ENCODE measurements around the gene VWF.

DNA sequence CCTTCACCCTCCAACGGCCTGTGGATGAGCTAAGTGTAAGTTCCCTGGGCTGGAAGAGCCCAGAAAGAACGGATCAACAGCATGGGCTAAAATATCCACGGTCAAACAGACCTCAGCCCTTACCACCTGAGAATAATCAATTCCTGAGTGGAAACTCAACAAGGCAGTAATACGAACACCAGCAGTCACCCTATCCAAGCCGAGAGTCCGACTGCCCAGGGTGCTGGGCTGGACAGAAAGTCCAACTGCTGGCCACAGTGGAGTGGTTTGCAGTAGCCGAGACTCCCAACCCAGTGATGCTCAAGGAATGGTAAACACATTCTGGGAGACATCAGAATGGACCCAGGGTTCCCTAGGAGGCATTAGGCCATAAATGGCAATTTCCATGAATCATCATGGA is 216.2 kb downstream of the VWF start:
- no peak for TF ChIP-seq CTCF (optimal IDR thresholded peaks at IDR 0.05 in 1 of 3, IDR thresholded peaks at IDR 0.05 in 1 of 3, conservative IDR thresholded peaks at IDR 0.05 in 1 of 3; ENCODE audit: extremely low read depth in 1 of 3, insufficient read depth in 2 of 3, low read length in 3 of 3)
- no peak for TF ChIP-seq EZH2 (IDR thresholded peaks at IDR 0.05; ENCODE audit: low read length)
